ENCODE results near the gene RYK.
"Not testable (repeated sequence)": the region's sequence is repeated elsewhere in the genome, so short reads cannot be mapped to it uniquely, and the experiment has no call there.

DNA sequence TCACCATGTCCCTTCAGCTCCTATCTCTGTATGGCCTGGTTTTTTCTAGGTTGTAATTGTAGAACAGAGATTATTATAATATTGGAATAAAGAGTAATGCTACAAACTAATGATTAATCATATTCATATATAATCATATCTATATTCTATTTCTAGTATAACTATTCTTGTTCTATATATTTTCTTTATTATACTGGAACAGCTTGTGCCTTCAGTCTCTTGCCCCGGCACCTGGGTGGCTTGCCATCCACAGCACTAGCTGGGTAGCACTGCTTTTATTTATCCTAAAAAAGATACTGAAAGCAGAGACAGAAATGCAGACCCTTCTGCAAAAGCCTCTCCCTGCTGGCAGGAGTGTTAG is 25.9 kb downstream of the RYK start:
- TF ChIP-seq, protein P1, sequence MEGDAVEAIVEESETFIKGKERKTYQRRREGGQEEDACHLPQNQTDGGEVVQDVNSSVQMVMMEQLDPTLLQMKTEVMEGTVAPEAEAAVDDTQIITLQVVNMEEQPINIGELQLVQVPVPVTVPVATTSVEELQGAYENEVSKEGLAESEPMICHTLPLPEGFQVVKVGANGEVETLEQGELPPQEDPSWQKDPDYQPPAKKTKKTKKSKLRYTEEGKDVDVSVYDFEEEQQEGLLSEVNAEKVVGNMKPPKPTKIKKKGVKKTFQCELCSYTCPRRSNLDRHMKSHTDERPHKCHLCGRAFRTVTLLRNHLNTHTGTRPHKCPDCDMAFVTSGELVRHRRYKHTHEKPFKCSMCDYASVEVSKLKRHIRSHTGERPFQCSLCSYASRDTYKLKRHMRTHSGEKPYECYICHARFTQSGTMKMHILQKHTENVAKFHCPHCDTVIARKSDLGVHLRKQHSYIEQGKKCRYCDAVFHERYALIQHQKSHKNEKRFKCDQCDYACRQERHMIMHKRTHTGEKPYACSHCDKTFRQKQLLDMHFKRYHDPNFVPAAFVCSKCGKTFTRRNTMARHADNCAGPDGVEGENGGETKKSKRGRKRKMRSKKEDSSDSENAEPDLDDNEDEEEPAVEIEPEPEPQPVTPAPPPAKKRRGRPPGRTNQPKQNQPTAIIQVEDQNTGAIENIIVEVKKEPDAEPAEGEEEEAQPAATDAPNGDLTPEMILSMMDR (conservative IDR thresholded peaks at IDR 0.05 in 1 of 2, IDR thresholded peaks at IDR 0.05 in 1 of 2; ENCODE audit: low read depth in 1 of 2, low read length in 2 of 2), result not testable (repeated sequence)
- TF ChIP-seq EZH2 (IDR thresholded peaks at IDR 0.05; ENCODE audit: low read length, missing control alignments), result not testable (repeated sequence)
